GM19043 (cell line): ENCODE results near the gene LRP1B.

ENCODE experiments used
- ATAC-seq: cut with Tn5 transposase; IDR thresholded peaks from one replicate; pipeline ENCODE4 v1.9.1; 2021; ENCODE audit warnings: low read depth; ENCODE audit not compliant: unreplicated experiment

LRP1B gene

GRCh38 chr2:141610564-141611175 is 520.1 kb downstream of the LRP1B start:
- ATAC-seq: no peak

GRCh38 chr2:141605163-141605562 is 525.7 kb downstream of the LRP1B start:
- no peak for ATAC-seq

GRCh38 chr2:141601511-141602152 is 529.2 kb downstream of the LRP1B start:
- no peak for ATAC-seq

- ATAC-seq: no peak
Measured at GRCh38 chr2:141599721-141600120, 531.1 kb downstream of the LRP1B start.

DNA sequence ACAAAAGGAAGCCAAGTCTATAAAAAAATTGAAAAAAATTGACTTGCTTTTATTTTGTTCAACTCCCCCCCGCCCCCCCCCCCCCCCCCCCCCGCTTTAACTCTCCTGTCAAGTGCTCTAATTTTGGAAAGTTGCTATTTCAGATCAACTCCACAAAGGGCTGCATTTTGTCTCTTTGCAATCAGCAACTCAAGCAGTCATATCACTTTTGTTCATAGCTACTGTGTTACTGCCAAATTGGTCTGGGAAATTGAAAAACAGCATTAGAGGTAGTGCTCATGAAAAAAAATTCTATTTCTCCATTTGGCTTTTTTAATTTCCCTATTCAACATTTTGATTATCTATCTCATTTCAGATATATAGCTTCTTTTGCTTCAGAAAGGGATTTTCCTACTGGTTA is 531.8 kb downstream of the LRP1B start:
- no peak for ATAC-seq

- no peak for ATAC-seq
Measured at GRCh38 chr2:141595316-141595920, 535.4 kb downstream of the LRP1B start.

- ATAC-seq: no peak
Measured at GRCh38 chr2:141591787-141592186, 539.0 kb downstream of the LRP1B start.

- ATAC-seq: no peak
Measured at GRCh38 chr2:141590620-141591019, 540.2 kb downstream of the LRP1B start.

GRCh38 chr2:141589314-141589713 is 541.5 kb downstream of the LRP1B start:
- ATAC-seq: no peak

GRCh38 chr2:141586985-141587384 is 543.8 kb downstream of the LRP1B start:
- ATAC-seq: no peak

DNA sequence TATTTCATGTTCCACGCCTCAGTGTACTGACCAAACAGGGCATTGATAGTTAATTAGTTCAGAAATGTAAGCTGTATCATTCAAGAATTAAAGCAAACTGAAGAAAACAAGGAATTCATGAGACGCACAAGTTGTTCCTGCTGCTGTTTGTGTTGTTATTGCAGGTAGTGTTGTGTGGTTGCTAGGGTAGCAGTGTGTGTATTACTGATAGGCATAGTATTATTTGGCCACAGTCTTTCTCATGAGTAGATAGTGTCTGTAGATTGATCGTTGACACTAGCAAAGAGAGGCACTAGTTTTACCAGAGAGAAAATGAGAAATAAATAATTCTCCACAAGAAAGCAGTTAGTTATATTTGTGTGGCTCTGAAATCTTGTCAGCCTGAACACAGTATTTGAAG is 548.6 kb downstream of the LRP1B start:
- no peak for ATAC-seq

- ATAC-seq: no peak
Measured at GRCh38 chr2:141579071-141579470, 551.7 kb downstream of the LRP1B start.

DNA sequence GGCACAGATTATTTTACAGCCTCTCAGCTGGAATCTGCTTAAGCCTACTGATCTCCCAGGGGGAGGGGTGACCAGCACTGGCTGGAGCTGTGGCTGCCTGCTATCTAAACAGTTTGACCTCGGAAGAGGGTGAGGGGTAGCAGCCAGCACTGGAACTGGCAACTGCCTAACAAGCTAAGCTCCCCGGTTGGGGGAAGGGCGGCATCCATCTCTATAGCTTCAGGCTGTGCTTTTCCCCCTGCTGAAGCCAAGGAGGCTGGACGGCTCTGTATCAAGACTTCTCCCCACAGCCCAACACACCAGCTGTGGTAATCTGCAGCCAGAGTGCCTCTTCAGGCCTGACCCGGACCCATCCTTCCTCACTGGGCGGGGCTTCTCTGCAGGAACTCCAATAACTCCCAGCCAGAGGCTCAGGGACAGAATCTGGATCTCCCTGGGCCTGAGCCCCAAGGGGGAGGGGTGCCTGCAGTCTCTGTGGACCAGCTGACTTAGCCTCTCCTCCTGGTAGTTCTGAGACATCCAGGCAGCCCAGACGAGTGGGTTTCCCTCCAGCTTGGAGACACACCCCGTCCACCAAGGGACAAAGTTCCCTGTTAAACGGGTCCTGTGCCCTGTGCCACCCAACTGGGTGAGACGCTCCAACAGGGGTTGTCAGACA is 560.2 kb downstream of the LRP1B start:
- ATAC-seq: no peak

GRCh38 chr2:141569941-141570340 is 560.9 kb downstream of the LRP1B start:
- ATAC-seq: no peak

DNA sequence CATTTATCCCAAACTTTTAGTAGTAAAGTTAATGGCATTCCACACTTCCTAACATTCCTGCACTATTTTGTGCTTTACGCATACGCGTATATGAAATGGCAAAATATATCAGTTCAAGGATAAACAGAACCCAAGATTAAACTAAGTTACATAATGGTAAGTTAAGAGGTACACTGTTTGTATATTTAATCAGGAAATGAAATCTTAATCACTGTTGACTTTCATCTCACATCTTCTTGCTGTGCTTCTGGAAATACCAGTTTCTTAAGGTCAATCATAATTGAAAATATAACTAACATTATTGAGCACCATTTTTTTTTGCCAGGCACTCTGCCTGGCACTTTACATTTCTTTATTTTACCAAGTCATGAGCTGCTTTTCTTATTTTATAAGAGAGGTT is 565.2 kb downstream of the LRP1B start:
- ATAC-seq: no peak

- no peak for ATAC-seq
Measured at GRCh38 chr2:141560723-141561122, 570.1 kb downstream of the LRP1B start.

DNA sequence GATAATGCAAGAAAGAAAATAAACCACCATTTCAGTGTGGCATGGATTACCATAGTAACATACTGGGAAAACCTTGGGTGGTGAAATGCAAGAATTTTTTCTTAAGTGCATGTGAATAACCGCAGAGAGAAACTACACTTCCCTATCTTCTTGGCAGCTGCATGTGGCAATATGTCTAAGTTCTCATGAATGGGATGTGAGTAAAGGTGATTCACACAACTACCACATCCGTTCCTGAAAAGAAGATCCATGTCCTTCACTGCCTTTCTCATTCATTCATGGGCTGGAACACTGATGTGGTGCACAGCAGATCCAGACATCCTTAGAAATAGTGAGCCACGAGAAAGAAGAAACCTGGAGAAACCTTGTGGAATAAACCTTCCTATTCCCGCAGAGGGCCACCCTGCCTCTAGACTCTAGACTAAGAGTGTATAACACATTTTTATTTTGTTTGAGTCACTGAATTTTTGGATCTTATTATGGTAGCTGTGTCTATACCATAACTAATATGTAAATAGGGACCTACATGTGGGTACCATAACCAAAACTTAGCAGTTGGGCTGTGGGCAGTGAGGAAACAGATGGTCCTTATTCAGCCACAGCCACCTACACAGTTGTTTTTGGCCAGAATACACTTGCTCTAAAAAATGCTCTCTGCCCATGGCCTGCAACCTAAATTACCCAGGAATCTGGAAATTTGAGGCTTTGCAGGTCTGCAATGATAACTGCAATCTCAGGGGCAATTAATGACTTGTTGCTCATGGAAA is 573.3 kb downstream of the LRP1B start:
- ATAC-seq: peak; percentile 54

GRCh38 chr2:141555876-141556470 is 574.8 kb downstream of the LRP1B start:
- ATAC-seq: no peak

- ATAC-seq: peak; percentile 73
Measured at GRCh38 chr2:141554810-141555209, 576.0 kb downstream of the LRP1B start.

- peak; percentile 81 for ATAC-seq
Measured at GRCh38 chr2:141534666-141535362, 596.0 kb downstream of the LRP1B start.
